22Rv1 (cell line): ENCODE measurements around the gene SYN1.

Experiments used
- ZFX ChIP-seq: fragments of 450-650 bp; IDR thresholded peaks from 2 replicates; pipeline ENCODE4 v1.6.1; 2017; ENCODE audit warnings: antibody characterized with exemption, borderline replicate concordance
- TF ChIP-seq, protein P1 (sequence below): fragments of 450-650 bp; IDR thresholded peaks from 2 replicates; pipeline ENCODE4 v1.5.1; 2017; ENCODE audit warnings: mild to moderate bottlenecking

DNA sequence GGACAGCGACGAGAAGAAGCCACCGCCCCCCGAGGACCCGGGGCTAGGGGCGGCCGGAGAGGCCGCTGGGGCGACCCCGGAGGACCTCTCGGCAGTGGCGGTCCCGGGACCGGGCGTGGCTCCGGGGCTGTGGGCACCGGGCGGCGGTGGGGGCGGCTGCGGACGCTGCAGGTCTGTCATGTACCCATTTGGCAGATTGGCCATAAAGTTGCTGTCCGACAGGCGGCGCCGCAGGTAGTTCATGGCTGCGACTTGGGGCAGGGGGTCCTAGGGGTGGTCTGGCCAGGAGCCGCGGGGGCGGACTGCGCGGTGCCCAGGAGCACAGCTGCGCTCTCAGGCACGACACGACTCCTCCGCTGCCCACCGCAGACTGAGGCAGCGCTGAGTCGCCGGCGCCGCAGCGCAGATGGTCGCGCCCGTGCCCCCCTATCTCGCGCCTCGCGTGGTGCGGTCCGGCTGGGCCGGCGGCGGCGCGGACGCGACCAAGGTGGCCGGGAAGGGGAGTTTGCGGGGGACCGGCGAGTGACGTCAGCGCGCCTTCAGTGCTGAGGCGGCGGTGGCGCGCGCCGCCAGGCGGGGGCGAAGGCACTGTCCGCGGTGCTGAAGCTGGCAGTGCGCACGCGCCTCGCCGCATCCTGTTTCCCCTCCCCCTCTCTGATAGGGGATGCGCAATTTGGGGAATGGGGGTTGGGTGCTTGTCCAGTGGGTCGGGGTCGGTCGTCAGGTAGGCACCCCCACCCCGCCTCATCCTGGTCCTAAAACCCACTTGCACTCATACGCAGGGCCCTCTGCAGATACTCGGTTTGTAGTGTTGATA, at the start of gene SYN1:
- TF ChIP-seq, protein P1, sequence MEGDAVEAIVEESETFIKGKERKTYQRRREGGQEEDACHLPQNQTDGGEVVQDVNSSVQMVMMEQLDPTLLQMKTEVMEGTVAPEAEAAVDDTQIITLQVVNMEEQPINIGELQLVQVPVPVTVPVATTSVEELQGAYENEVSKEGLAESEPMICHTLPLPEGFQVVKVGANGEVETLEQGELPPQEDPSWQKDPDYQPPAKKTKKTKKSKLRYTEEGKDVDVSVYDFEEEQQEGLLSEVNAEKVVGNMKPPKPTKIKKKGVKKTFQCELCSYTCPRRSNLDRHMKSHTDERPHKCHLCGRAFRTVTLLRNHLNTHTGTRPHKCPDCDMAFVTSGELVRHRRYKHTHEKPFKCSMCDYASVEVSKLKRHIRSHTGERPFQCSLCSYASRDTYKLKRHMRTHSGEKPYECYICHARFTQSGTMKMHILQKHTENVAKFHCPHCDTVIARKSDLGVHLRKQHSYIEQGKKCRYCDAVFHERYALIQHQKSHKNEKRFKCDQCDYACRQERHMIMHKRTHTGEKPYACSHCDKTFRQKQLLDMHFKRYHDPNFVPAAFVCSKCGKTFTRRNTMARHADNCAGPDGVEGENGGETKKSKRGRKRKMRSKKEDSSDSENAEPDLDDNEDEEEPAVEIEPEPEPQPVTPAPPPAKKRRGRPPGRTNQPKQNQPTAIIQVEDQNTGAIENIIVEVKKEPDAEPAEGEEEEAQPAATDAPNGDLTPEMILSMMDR: peak; percentile 40
- TF ChIP-seq ZFX: no peak
